NCI-H2107 treated with DMSO at 0.1 percent for 48 hours (cell line): ENCODE results near the gene SNX3.

ENCODE experiments used
- DNase-seq: peaks from one replicate; lab custom pipeline; 2025; ENCODE audit not compliant: unreplicated experiment; lab: John Stamatoyannopoulos, UW

SNX3 gene

GRCh38 chr6:108207013-108207412, 53.8 kb downstream of the SNX3 start:
- DNase-seq: no peak

GRCh38 chr6:108203189-108204112, 57.4 kb downstream of the SNX3 start:
- no peak for DNase-seq

DNA sequence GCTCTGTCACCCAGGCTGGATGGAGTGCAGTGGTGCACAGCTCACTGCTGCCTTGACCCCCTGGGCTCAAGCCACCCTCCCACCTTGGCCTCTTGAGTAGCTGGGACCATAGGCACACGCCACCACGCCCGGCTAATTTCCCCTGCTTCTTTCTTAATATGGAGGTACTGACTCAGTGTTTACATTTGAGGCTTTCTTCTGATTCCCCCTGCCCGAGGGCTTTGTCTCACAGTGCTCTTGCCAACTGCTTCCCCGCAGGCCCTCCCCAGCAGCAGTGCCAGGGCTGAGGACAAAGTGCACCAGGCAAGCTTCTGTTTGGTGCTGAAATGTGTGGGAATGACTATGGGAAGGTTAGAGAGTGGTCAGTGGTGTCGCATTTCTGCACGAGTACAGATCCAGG, 60.2 kb downstream of the SNX3 start:
- no peak for DNase-seq

- no peak for DNase-seq
Observed at GRCh38 chr6:108200186-108200585, 60.7 kb downstream of the SNX3 start.

GRCh38 chr6:108198761-108199498, 61.9 kb downstream of the SNX3 start:
- DNase-seq: no peak

GRCh38 chr6:108195209-108195608, 65.6 kb downstream of the SNX3 start:
- DNase-seq: no peak

GRCh38 chr6:108194503-108194902, 66.3 kb downstream of the SNX3 start:
- no peak for DNase-seq

- no peak for DNase-seq
Observed at GRCh38 chr6:108193835-108194234, 67.0 kb downstream of the SNX3 start.

DNA sequence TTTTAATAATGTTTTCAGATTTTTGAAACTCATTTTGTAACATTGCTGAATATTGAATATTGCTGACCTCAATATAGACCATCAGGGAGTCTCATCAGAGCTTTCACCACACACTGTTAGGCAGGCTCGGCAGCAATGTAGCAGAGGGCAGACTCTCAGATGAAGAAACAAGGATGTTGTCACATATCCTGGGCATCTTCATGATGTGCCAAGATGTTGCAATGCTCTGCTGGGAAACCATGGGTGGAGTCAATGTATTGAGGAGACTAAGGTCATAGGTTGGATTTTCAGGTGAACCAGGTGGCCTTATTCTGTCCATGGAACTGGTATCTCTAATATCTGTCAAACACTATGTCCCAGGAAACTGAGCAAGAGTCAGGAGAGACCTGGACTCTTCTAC, 67.7 kb downstream of the SNX3 start:
- no peak for DNase-seq

DNA sequence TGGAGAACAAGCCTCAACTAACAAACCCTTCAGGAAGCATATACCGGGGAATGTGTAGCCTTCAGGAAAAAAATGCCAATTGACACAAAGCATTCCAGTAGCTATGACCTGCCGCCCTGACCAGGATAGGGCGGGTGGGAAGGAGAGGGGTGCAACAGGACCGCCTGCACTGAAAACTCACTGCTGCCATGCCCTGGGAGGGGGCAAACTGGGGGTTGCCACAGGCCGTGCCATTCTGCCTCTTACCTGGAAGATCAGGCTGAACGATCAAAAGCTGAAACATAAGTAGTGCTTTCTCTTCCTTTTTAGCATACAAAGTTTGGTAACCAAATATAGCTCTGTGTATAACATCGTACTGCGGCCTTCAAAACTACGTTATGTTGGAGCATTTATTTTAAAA, 73.3 kb downstream of the SNX3 start:
- no peak for DNase-seq

DNA sequence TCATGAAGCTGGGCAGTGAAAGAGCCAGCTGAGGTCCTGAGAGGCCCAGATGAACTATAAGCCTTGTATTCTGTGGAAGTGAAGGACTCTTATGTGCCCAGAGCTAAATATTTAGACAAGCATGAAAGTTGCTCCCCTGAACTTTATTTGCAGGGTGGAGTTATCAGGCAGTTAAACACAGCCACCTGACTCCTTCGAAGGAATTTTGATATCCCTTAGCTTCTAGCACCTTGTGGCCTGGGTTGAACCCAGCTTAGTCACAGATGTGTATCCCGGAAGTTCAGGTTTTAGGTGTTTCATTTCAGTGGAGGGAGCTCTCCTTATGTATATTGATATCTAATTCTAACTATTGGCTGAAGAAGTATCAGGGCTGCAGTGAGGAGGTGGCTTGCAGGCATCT, 74.6 kb downstream of the SNX3 start:
- no peak for DNase-seq

GRCh38 chr6:108180776-108181175, 80.1 kb downstream of the SNX3 start:
- DNase-seq: no peak

GRCh38 chr6:108180266-108180665, 80.6 kb downstream of the SNX3 start:
- DNase-seq: no peak

DNA sequence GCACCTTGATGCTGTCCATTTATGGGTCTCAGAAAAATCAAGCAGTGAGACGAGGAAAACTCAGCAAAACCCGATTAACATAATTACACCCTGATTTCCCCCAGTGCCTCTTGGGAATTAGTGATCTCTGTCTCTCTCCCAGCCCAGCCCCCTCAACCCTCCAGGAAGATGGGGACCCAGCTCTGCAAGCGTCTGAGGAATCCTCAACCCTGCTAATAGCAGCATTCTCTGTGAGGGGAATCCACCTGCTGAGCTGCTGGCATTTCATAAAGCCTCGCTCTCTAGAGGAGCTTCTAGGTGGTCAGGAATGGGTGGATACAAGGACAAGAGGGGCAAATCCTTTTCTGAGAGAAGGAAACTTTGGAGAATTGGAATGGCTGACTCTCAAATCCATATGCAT, 81.1 kb downstream of the SNX3 start:
- no peak for DNase-seq

DNA sequence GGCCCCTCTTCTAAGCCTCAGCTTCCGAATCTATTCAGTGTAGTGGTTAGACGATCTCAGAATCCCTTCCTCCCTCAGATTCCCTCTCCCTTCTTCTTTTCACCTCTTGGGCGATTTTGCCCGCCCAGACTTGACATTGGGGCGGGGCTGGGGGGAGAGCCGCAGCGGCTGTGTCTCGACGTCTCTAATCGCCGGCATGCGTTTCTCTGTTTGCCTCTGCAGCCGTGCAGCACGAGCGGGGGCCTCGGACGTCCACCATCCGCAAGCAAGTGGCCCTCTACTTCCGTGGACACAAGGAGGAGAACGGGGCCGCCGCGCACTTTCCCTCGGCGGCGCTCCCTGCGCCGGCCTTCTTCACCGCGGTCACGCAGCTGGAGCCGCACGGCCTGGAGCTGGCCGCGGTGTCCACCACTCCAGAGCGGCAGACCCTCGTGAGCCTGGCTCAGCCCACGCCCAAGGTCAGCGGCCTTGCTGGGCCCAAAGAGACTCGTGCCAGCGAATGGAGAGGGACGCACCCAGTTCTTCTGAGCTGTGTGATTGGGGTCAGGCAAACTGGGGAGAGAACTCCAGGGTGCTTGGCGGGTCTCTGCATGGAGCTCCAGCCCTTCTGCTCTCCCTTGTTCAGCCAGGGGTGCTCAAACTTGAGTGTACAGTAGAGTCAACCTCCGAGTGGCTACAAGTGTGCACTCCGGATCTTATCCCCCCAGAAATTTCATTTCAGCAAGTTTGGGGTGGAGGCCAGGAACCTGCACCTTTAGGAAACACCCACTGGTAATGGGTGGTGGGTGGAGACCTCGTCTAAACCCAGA, 84.4 kb downstream of the SNX3 start:
- no peak for DNase-seq

- DNase-seq: no peak
Observed at GRCh38 chr6:108175592-108176279, 85.1 kb downstream of the SNX3 start.

GRCh38 chr6:108175176-108175591, 85.7 kb downstream of the SNX3 start:
- DNase-seq: no peak

DNA sequence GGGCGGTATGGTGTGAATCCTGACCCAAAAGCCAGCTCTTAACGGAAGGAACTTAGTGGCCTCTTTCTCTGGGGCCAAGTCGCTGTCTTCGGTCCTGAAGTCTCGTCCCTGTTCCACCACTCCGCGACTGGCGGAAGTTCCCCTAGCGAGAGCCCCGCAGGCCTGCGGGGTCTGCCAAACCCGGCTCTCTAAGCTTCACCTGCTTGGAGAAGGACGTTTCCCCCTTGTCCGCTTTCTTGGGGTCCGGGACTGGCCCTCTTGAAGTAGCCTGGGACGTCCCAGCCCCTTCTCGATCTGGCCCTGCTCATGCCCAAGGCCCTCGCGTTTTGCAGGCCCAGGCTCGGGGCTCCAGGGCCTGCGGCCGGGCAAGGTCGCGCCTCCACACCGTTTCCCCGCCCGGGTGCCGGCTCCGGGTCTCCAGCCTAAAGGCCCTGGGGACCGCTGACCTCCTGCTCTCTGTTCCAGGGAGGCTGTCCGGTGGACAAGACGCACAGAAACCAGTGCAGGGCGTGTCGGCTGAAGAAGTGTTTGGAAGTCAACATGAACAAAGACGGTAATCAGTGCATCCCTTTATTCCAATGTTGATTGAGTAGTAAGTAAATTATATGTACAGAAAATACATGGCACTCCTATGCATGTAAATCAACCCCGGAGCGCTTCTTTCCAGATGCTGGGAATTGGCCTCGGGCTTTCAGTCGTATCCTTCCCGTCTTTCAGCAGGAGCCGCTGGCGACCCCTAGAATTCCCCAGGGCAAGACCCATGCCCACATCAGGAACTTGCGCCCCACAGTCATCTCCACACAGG, 86.3 kb downstream of the SNX3 start:
- no peak for DNase-seq

GRCh38 chr6:108171918-108172516, 88.8 kb downstream of the SNX3 start:
- no peak for DNase-seq
